Liver (tissue), 9 donors: ENCODE measurements around the gene CCDC12. TPM values are rescaled to one million over a fixed set of nuclear protein-coding genes. Genes with fewer than 3 reads are reported as not detected.

Source experiments
- DNase-seq: peaks from one replicate; pipeline ENCODE4 v3.0.0-alpha.2; 2017; ENCODE audit warnings: low spot score
- H3K27ac ChIP-seq, 2 donors: one replicate each; pipeline ENCODE4 v1.7.0; 2013; ENCODE audit warnings: inconsistent platforms in 2 of 2, low read length in 2 of 2, control low read depth in 1 of 2, low read depth in 1 of 2, mild to moderate bottlenecking in 1 of 2
- H3K27me3 ChIP-seq, 4 donors: one replicate each; pipeline versions ENCODE4 v1.6.1 to v1.7.0; 2013; ENCODE audit warnings: low read length in 3 of 4, inconsistent platforms in 1 of 4, mild to moderate bottlenecking in 1 of 4, moderate library complexity in 1 of 4; ENCODE audit not compliant: control insufficient read depth in 4 of 4, insufficient read depth in 4 of 4
- H3K36me3 ChIP-seq, 4 donors: one replicate each; pipeline versions ENCODE4 v1.6.1 to v1.7.0; 2013; ENCODE audit warnings: low read length in 3 of 4, mild to moderate bottlenecking in 3 of 4, low read depth in 1 of 4, moderate library complexity in 1 of 4; ENCODE audit not compliant: control insufficient read depth in 4 of 4, insufficient read depth in 3 of 4
- H3K4me1 ChIP-seq, 4 donors: one replicate each; pipeline versions ENCODE4 v1.6.1 to v1.7.0; 2013; ENCODE audit warnings: low read length in 3 of 4, mild to moderate bottlenecking in 3 of 4, moderate library complexity in 1 of 4; ENCODE audit not compliant: control insufficient read depth in 4 of 4, insufficient read depth in 4 of 4
- H3K4me3 ChIP-seq, 3 donors: one replicate each; pipeline versions ENCODE4 v1.6.1 to v1.7.0; 2013; ENCODE audit warnings: low read length in 3 of 3, control low read depth in 1 of 3, low read depth in 1 of 3, mild to moderate bottlenecking in 1 of 3
- H3K9ac ChIP-seq, 2 donors: one replicate each; pipeline ENCODE4 v1.7.0; 2013; ENCODE audit warnings: low read length in 2 of 2, mild to moderate bottlenecking in 2 of 2, moderate library complexity in 2 of 2, control low read depth in 1 of 2, low read depth in 1 of 2
- H3K9me3 ChIP-seq, 4 donors: one replicate each; pipeline versions ENCODE4 v1.6.1 to v1.7.0; 2013; ENCODE audit warnings: low read length in 3 of 4; ENCODE audit not compliant: control insufficient read depth in 4 of 4
- ATF3 ChIP-seq: IDR thresholded peaks from 2 replicates; pipeline ENCODE4 v1.6.1; 2016; ENCODE audit warnings: antibody characterized with exemption
- CTCF ChIP-seq: fragments of 150-350 bp; IDR thresholded peaks from 2 replicates; pipeline ENCODE4 v1.5.1; 2017; ENCODE audit warnings: improper control_type of control experiment, low read depth, low read length; ENCODE audit not compliant: missing input control
- FOXA1 ChIP-seq: IDR thresholded peaks from 2 replicates; pipeline ENCODE4 v1.6.1; 2016; ENCODE audit warnings: antibody characterized with exemption
- FOXA2 ChIP-seq: IDR thresholded peaks from 2 replicates; pipeline ENCODE4 v1.6.1; 2016; ENCODE audit warnings: antibody characterized with exemption
- GABPA ChIP-seq, 2 donors: IDR thresholded peaks in 1 of 2; conservative IDR thresholded peaks in 1 of 2; 2 replicates each; pipeline ENCODE4 v1.6.1; 2016; ENCODE audit warnings: antibody characterized with exemption in 2 of 2, mild to moderate bottlenecking in 1 of 2, moderate library complexity in 1 of 2
- HNF4A ChIP-seq, 2 donors: conservative IDR thresholded peaks; 2 replicates each; pipeline ENCODE4 v1.6.1; 2016; ENCODE audit warnings: antibody characterized with exemption in 2 of 2, mild to moderate bottlenecking in 2 of 2
- HNF4G ChIP-seq: IDR thresholded peaks from 2 replicates; pipeline ENCODE4 v1.6.1; 2016; ENCODE audit warnings: antibody characterized with exemption
- JUND ChIP-seq, 2 donors: IDR thresholded peaks; 2 replicates each; pipeline ENCODE4 v1.6.1; 2016; ENCODE audit warnings: antibody characterized with exemption in 2 of 2
- MAX ChIP-seq: IDR thresholded peaks from 2 replicates; pipeline ENCODE4 v1.6.1; 2016; ENCODE audit warnings: antibody characterized with exemption
- NR2F2 ChIP-seq: IDR thresholded peaks from 2 replicates; pipeline ENCODE4 v1.6.1; 2016; ENCODE audit warnings: antibody characterized with exemption
- RAD21 ChIP-seq, 2 donors: IDR thresholded peaks; 2 replicates each; pipeline ENCODE4 v1.6.1; 2016; ENCODE audit warnings: antibody characterized with exemption in 2 of 2, mild to moderate bottlenecking in 2 of 2
- REST ChIP-seq: IDR thresholded peaks from 2 replicates; pipeline ENCODE4 v1.6.1; 2016; ENCODE audit warnings: antibody characterized with exemption, mild to moderate bottlenecking
- RXRA ChIP-seq, 2 donors: IDR thresholded peaks; 2 replicates each; pipeline ENCODE4 v1.6.1; 2017 to 2018; ENCODE audit warnings: antibody characterized with exemption in 2 of 2, mild to moderate bottlenecking in 1 of 2
- SP1 ChIP-seq: IDR thresholded peaks from 2 replicates; pipeline ENCODE4 v1.6.1; 2018; ENCODE audit warnings: antibody characterized with exemption, mild to moderate bottlenecking
- TAF1 ChIP-seq: conservative IDR thresholded peaks from 2 replicates; pipeline ENCODE4 v1.6.1; 2016; ENCODE audit warnings: antibody characterized with exemption, mild to moderate bottlenecking
- YY1 ChIP-seq: IDR thresholded peaks from 2 replicates; pipeline ENCODE4 v1.6.1; 2016; ENCODE audit warnings: antibody characterized with exemption, mild to moderate bottlenecking
- ZBTB33 ChIP-seq: IDR thresholded peaks from 2 replicates; pipeline ENCODE4 v1.6.1; 2016; ENCODE audit warnings: antibody characterized with exemption
- WGBS: extraction: QIAGEN DNeasy Blood & Tissue Kit; methylation state at CpG from one replicate; pipeline ENCODE4 v1.1.7; 2013; 5-methylcytosine and 5-hydroxymethylcytosine counted together
- polyA plus RNA-seq, 2 donors: library from polyadenylated mRNA; stranded (reverse) in 1 of 2; unstranded in 1 of 2; fragments of 200-250 nt in 1 of 2; fragments of >200 nt in 1 of 2; fragmentation: Nextera tagmentation in 1 of 2; extraction: Ambion mirVana in 1 of 2; gene quantifications; one replicate each; pipeline versions ENCODE4 v1.2.1 to v1.2.3, GENCODE V29; 2013 to 2015
- total RNA-seq, 2 donors: library from RNA; depleted of rRNA; stranded (reverse); fragments of >200 nt; gene quantifications; one replicate each; pipeline ENCODE4 v1.2.3, GENCODE V29; 2014
- donor health status: healthy.
- donor health status: healthy.
- donor health status: healthy.
- donor health status: healthy.
- donor health status: healthy.

The CCDC12 gene
- total and polyA plus RNA-seq, 4 donors = 8.5 to 35.1 (median 26.6) TPM

- H3K9ac ChIP-seq = no peak overlapping the region
- peaks cover 2 to 17% (median 6%) of the 10 kb centered on the region in 4 donors for H3K4me1 ChIP-seq
- WGBS = 93% methylated on average over 16 of the region's 16 CpGs
- TF ChIP-seq MAX (no peak), FOXA1 (no peak), RAD21 (IDR thresholded peaks at IDR 0.05) (no peak), NR2F2 (no peak), HNF4G (no peak), JUND (IDR thresholded peaks at IDR 0.05) (no peak), HNF4A (conservative IDR thresholded peaks at IDR 0.05) (no peak), ZBTB33 (no peak), RXRA (IDR thresholded peaks at IDR 0.05) (no peak), YY1 (no peak), CTCF (no peak)
- no peak overlapping the region for H3K27ac ChIP-seq
- H3K27me3 ChIP-seq = no peaks in the 10 kb centered on the region
- DNase-seq = no peak
- H3K4me3 ChIP-seq = no peak overlapping the region
- H3K36me3 ChIP-seq = peaks cover 33 to 55% (median 40%) of the 10 kb centered on the region in 4 donors
- H3K9me3 ChIP-seq = no peaks in the 10 kb centered on the region
Measured at GRCh38 chr3:46922871-46923558, 53.5 kb downstream of the CCDC12 start.

GRCh38 chr3:46922426-46922825, 54.1 kb downstream of the CCDC12 start:
- H3K27ac ChIP-seq = no peak overlapping the region
- H3K9me3 ChIP-seq = no peaks in the 10 kb centered on the region
- 94% methylated on average over 4 of the region's 4 CpGs for WGBS
- H3K4me1 ChIP-seq = peaks cover 2 to 17% (median 6%) of the 10 kb centered on the region in 4 donors
- no peak for TF ChIP-seq FOXA2
- TF ChIP-seq GABPA (IDR thresholded peaks at IDR 0.05 in 1 of 2, conservative IDR thresholded peaks at IDR 0.05 in 1 of 2) = no peak
- TF ChIP-seq JUND (IDR thresholded peaks at IDR 0.05) = no peak
- TF ChIP-seq FOXA1 = no peak
- TF ChIP-seq YY1 = no peak
- no peak for TF ChIP-seq ZBTB33
- no peak for TF ChIP-seq RXRA (IDR thresholded peaks at IDR 0.05)
- no peak for TF ChIP-seq ATF3
- TF ChIP-seq SP1 = no peak
- TF ChIP-seq TAF1 = no peak
- no peak for TF ChIP-seq HNF4G
- TF ChIP-seq NR2F2 = no peak
- no peak for TF ChIP-seq REST
- no peak for TF ChIP-seq CTCF
- TF ChIP-seq RAD21 (IDR thresholded peaks at IDR 0.05) = no peak
- TF ChIP-seq HNF4A (conservative IDR thresholded peaks at IDR 0.05) = no peak
- no peak overlapping the region for H3K9ac ChIP-seq
- no peak overlapping the region for H3K4me3 ChIP-seq
- H3K36me3 ChIP-seq = peaks cover 29 to 55% (median 40%) of the 10 kb centered on the region in 4 donors
- DNase-seq = no peak
- no peaks in the 10 kb centered on the region for H3K27me3 ChIP-seq
